GM18498 (cell line): ENCODE results near the gene NADK2.
A peak's percentile ranks its signal among the peaks of the same experiment; 100 is the strongest.
"Not testable (repeated sequence)": the region's sequence is repeated elsewhere in the genome, so short reads cannot be mapped to it uniquely, and the experiment has no call there.

Source experiments
- ATAC-seq: cut with Tn5 transposase; IDR thresholded peaks from one replicate; pipeline ENCODE4 v1.9.1; 2021; ENCODE audit warnings: mild to moderate bottlenecking, moderate library complexity; ENCODE audit not compliant: unreplicated experiment

NADK2 gene

GRCh38 chr5:36241631-36242533, at the start of gene NADK2:
Gene NADK2 (minus strand): TSS chr5:36241925. CDS start chr5:36241798, 127 bp downstream.
- ATAC-seq: peak; percentile 90

- no peak for ATAC-seq
Measured at GRCh38 chr5:36285837-36286615, 44.3 kb upstream of the NADK2 start.

GRCh38 chr5:36283775-36284174, 42.0 kb upstream of the NADK2 start:
- not testable (repeated sequence) for ATAC-seq

GRCh38 chr5:36281626-36282025, 39.9 kb upstream of the NADK2 start:
- no peak for ATAC-seq

- no peak for ATAC-seq
Measured at GRCh38 chr5:36279054-36279698, 37.5 kb upstream of the NADK2 start.

- ATAC-seq: no peak
Measured at GRCh38 chr5:36277521-36278176, 35.9 kb upstream of the NADK2 start.

GRCh38 chr5:36276864-36277263, 35.1 kb upstream of the NADK2 start:
- no peak for ATAC-seq

GRCh38 chr5:36273809-36274526, 32.2 kb upstream of the NADK2 start:
- no peak for ATAC-seq

- ATAC-seq: no peak
Measured at GRCh38 chr5:36272136-36272690, 30.5 kb upstream of the NADK2 start.

- no peak for ATAC-seq
Measured at GRCh38 chr5:36270876-36271575, 29.3 kb upstream of the NADK2 start.

GRCh38 chr5:36270175-36270574, 28.4 kb upstream of the NADK2 start:
- ATAC-seq: no peak

- no peak for ATAC-seq
Measured at GRCh38 chr5:36269478-36269877, 27.8 kb upstream of the NADK2 start.

- ATAC-seq: no peak
Measured at GRCh38 chr5:36267905-36268304, 26.2 kb upstream of the NADK2 start.

- ATAC-seq: no peak
Measured at GRCh38 chr5:36264202-36264760, 22.6 kb upstream of the NADK2 start.

GRCh38 chr5:36261186-36261585, 19.5 kb upstream of the NADK2 start:
- no peak for ATAC-seq

GRCh38 chr5:36253575-36253974, 11.8 kb upstream of the NADK2 start:
- ATAC-seq: no peak

GRCh38 chr5:36252722-36253365, 11.1 kb upstream of the NADK2 start:
- ATAC-seq: no peak

- no peak for ATAC-seq
Measured at GRCh38 chr5:36251218-36251617, 9.5 kb upstream of the NADK2 start.

- ATAC-seq: no peak
Measured at GRCh38 chr5:36250427-36250826, 8.7 kb upstream of the NADK2 start.
